Activated naive CD4-positive, alpha-beta T cell treated with anti-CD3 and anti-CD28 coated beads for 36 hours (primary cell): ENCODE results near the gene LIN7A. TPM values are rescaled to one million over a fixed set of nuclear protein-coding genes. Genes with fewer than 3 reads are reported as not detected.

ENCODE experiments used
- CTCF ChIA-PET: fragments of 350-600 bp; sonication (Branson Sonifier 250); formaldehyde crosslinking; loops from one replicate; lab custom pipeline; 2021; ENCODE audit warnings: antibody characterized with exemption; lab: Charles Lee
- DNase-seq: peaks from one replicate; pipeline ENCODE4 v3.0.0-alpha.2; 2020
- H3K27ac Mint-ChIP-seq: one replicate; pipeline ENCODE4 v1.8.0; 2021; ENCODE audit warnings: mild to moderate bottlenecking, mixed read lengths
- H3K27me3 Mint-ChIP-seq: one replicate; pipeline ENCODE4 v1.8.0; 2021; ENCODE audit warnings: low read depth, mixed read lengths
- H3K36me3 Mint-ChIP-seq: one replicate; pipeline ENCODE4 v1.8.0; 2021; ENCODE audit warnings: low read depth, mixed read lengths
- H3K4me1 Mint-ChIP-seq: one replicate; pipeline ENCODE4 v1.8.0; 2021; ENCODE audit warnings: low read depth, mixed read lengths
- H3K4me3 Mint-ChIP-seq: one replicate; pipeline ENCODE4 v1.8.0; 2021; ENCODE audit warnings: mild to moderate bottlenecking, moderate library complexity, mixed read lengths
- H3K9me3 Mint-ChIP-seq: one replicate; pipeline ENCODE4 v1.8.0; 2021; ENCODE audit warnings: mixed read lengths
- intact Hi-C: fragments of 100-400 bp; cut with micrococcal nuclease; formaldehyde crosslinking; loops from one replicate; pipeline ENCODE4 v1.15.1; 2023
- total RNA-seq, 2 experiments: library from RNA; stranded (reverse); gene quantifications; one replicate each; pipeline ENCODE4 v1.2.3, GENCODE V29; 2021

Gene LIN7A
- total RNA-seq, 2 experiments from 2014 or later: not detected

- no peaks in the 10 kb centered on the region for H3K27me3 Mint-ChIP-seq
- no peak overlapping the region for H3K27ac Mint-ChIP-seq
- H3K9me3 Mint-ChIP-seq: no peaks in the 10 kb centered on the region
- CTCF ChIA-PET: no interaction called here
- no peaks in the 10 kb centered on the region for H3K4me1 Mint-ChIP-seq
- H3K36me3 Mint-ChIP-seq: no peaks in the 10 kb centered on the region
- DNase-seq: no peak
- intact Hi-C loops: no loop called here
- H3K4me3 Mint-ChIP-seq: no peak overlapping the region
Observed at GRCh38 chr12:80843969-80844368, 93.8 kb downstream of the LIN7A start.

GRCh38 chr12:80838708-80839107 lies 99.0 kb downstream of the LIN7A start:
- CTCF ChIA-PET: no interaction called here
- Mint-ChIP-seq H3K27ac (no peak overlapping the region), H3K4me3 (no peak overlapping the region), H3K4me1 (no peaks in the 10 kb centered on the region), H3K36me3 (no peaks in the 10 kb centered on the region), H3K9me3 (no peaks in the 10 kb centered on the region), H3K27me3 (no peaks in the 10 kb centered on the region)
- DNase-seq: no peak
- intact Hi-C loops: no loop called here

GRCh38 chr12:80838024-80838658 lies 99.6 kb downstream of the LIN7A start:
- no peaks in the 10 kb centered on the region for H3K9me3 Mint-ChIP-seq

GRCh38 chr12:80837342-80837978 lies 100.3 kb downstream of the LIN7A start:
- no peak overlapping the region for H3K4me3 Mint-ChIP-seq
- H3K9me3 Mint-ChIP-seq: no peaks in the 10 kb centered on the region
- no peaks in the 10 kb centered on the region for H3K36me3 Mint-ChIP-seq
- H3K27ac Mint-ChIP-seq: no peak overlapping the region
- CTCF ChIA-PET: no interaction called here
- DNase-seq: no peak
- no peaks in the 10 kb centered on the region for H3K27me3 Mint-ChIP-seq
- intact Hi-C loops: no loop called here
- no peaks in the 10 kb centered on the region for H3K4me1 Mint-ChIP-seq

More at GRCh38 chr12:80838024-80838658, 99.6 kb downstream of the LIN7A start:
- no peak overlapping the region for H3K4me3 Mint-ChIP-seq
- no peaks in the 10 kb centered on the region for H3K36me3 Mint-ChIP-seq
- intact Hi-C loops: no loop called here
- CTCF ChIA-PET: no interaction called here
- no peaks in the 10 kb centered on the region for H3K27me3 Mint-ChIP-seq
- H3K4me1 Mint-ChIP-seq: no peaks in the 10 kb centered on the region
- no peak for DNase-seq
- H3K27ac Mint-ChIP-seq: no peak overlapping the region

- intact Hi-C loops: no loop called here
- Mint-ChIP-seq H3K27ac (no peak overlapping the region), H3K9me3 (no peaks in the 10 kb centered on the region), H3K36me3 (no peaks in the 10 kb centered on the region), H3K4me1 (no peaks in the 10 kb centered on the region), H3K4me3 (no peak overlapping the region), H3K27me3 (no peaks in the 10 kb centered on the region)
- CTCF ChIA-PET: no interaction called here
- DNase-seq: no peak
Observed at GRCh38 chr12:80834724-80835123, 103.0 kb downstream of the LIN7A start.

- H3K27ac Mint-ChIP-seq: no peak overlapping the region
- no peaks in the 10 kb centered on the region for H3K27me3 Mint-ChIP-seq
- intact Hi-C loops: no loop called here
Observed at GRCh38 chr12:80830533-80831088, 107.1 kb downstream of the LIN7A start.

GRCh38 chr12:80829767-80830166 lies 108.0 kb downstream of the LIN7A start:
- H3K9me3 Mint-ChIP-seq: peaks cover 3% of the 10 kb centered on the region
- CTCF ChIA-PET: no interaction called here
- no peak for DNase-seq
- no peaks in the 10 kb centered on the region for H3K4me1 Mint-ChIP-seq
- no peaks in the 10 kb centered on the region for H3K36me3 Mint-ChIP-seq
- intact Hi-C loops: no loop called here
- H3K4me3 Mint-ChIP-seq: no peak overlapping the region
- H3K27ac Mint-ChIP-seq: no peak overlapping the region
- H3K27me3 Mint-ChIP-seq: no peaks in the 10 kb centered on the region

More at GRCh38 chr12:80830533-80831088, 107.1 kb downstream of the LIN7A start:
- H3K4me3 Mint-ChIP-seq: no peak overlapping the region
- no peaks in the 10 kb centered on the region for H3K4me1 Mint-ChIP-seq
- CTCF ChIA-PET: no interaction called here
- no peak for DNase-seq
- peaks cover 3% of the 10 kb centered on the region for H3K9me3 Mint-ChIP-seq
- no peaks in the 10 kb centered on the region for H3K36me3 Mint-ChIP-seq

GRCh38 chr12:80825506-80825905 lies 112.2 kb downstream of the LIN7A start:
- H3K4me3 Mint-ChIP-seq: no peak overlapping the region

GRCh38 chr12:80823393-80823792 lies 114.3 kb downstream of the LIN7A start:
- Mint-ChIP-seq H3K9me3 (peaks cover 3% of the 10 kb centered on the region), H3K4me1 (no peaks in the 10 kb centered on the region), H3K36me3 (no peaks in the 10 kb centered on the region), H3K27me3 (no peaks in the 10 kb centered on the region), H3K4me3 (no peak overlapping the region), H3K27ac (no peak overlapping the region)
- intact Hi-C loops: no loop called here
- CTCF ChIA-PET: no interaction called here
- DNase-seq: no peak

More at GRCh38 chr12:80825506-80825905, 112.2 kb downstream of the LIN7A start:
- Mint-ChIP-seq H3K27me3 (no peaks in the 10 kb centered on the region), H3K36me3 (no peaks in the 10 kb centered on the region), H3K4me1 (no peaks in the 10 kb centered on the region), H3K27ac (no peak overlapping the region), H3K9me3 (peaks cover 3% of the 10 kb centered on the region)
- intact Hi-C loops: no loop called here
- CTCF ChIA-PET: no interaction called here
- no peak for DNase-seq

GRCh38 chr12:80821513-80822000 lies 116.2 kb downstream of the LIN7A start:
- H3K27me3 Mint-ChIP-seq: no peaks in the 10 kb centered on the region
- no peak for DNase-seq
- no peaks in the 10 kb centered on the region for H3K9me3 Mint-ChIP-seq
- no peaks in the 10 kb centered on the region for H3K36me3 Mint-ChIP-seq
- intact Hi-C loops: no loop called here
- CTCF ChIA-PET: no interaction called here
- no peaks in the 10 kb centered on the region for H3K4me1 Mint-ChIP-seq
- H3K4me3 Mint-ChIP-seq: no peak overlapping the region
- H3K27ac Mint-ChIP-seq: no peak overlapping the region

GRCh38 chr12:80818878-80819277 lies 118.9 kb downstream of the LIN7A start:
- H3K4me3 Mint-ChIP-seq: no peak overlapping the region
- H3K9me3 Mint-ChIP-seq: peaks cover 2% of the 10 kb centered on the region
- no peaks in the 10 kb centered on the region for H3K27me3 Mint-ChIP-seq
- no peak for DNase-seq
- intact Hi-C loops: no loop called here
- CTCF ChIA-PET: no interaction called here
- no peak overlapping the region for H3K27ac Mint-ChIP-seq
- H3K36me3 Mint-ChIP-seq: no peaks in the 10 kb centered on the region
- H3K4me1 Mint-ChIP-seq: no peaks in the 10 kb centered on the region

- H3K9me3 Mint-ChIP-seq: peaks cover 2% of the 10 kb centered on the region
- no peak overlapping the region for H3K4me3 Mint-ChIP-seq
- CTCF ChIA-PET: no interaction called here
- intact Hi-C loops: no loop called here
- no peak overlapping the region for H3K27ac Mint-ChIP-seq
- H3K27me3 Mint-ChIP-seq: no peaks in the 10 kb centered on the region
- H3K36me3 Mint-ChIP-seq: no peaks in the 10 kb centered on the region
- DNase-seq: no peak
- H3K4me1 Mint-ChIP-seq: no peaks in the 10 kb centered on the region
Observed at GRCh38 chr12:80815351-80815750, 122.4 kb downstream of the LIN7A start.

- peaks cover 2% of the 10 kb centered on the region for H3K9me3 Mint-ChIP-seq
- H3K27ac Mint-ChIP-seq: no peak overlapping the region
- no peak for DNase-seq
- no peaks in the 10 kb centered on the region for H3K4me1 Mint-ChIP-seq
- H3K36me3 Mint-ChIP-seq: no peaks in the 10 kb centered on the region
- H3K27me3 Mint-ChIP-seq: no peaks in the 10 kb centered on the region
- CTCF ChIA-PET: no interaction called here
- H3K4me3 Mint-ChIP-seq: no peak overlapping the region
- intact Hi-C loops: no loop called here
Observed at GRCh38 chr12:80814453-80814852, 123.3 kb downstream of the LIN7A start.
